CD4-positive, CD25-positive, alpha-beta regulatory T cell (primary cell): ENCODE measurements around the gene ACYP2. TPM values are rescaled to one million over a fixed set of nuclear protein-coding genes. Genes with fewer than 3 reads are reported as not detected.
A peak's percentile ranks its signal among the peaks of the same experiment; 100 is the strongest.

ENCODE experiments used
- ATAC-seq, 2 donors: fragments of 150-1000 bp; cut with Tn5 transposase; one replicate each; pipeline ENCODE4 v1.10.0; 2021; ENCODE audit warnings: low read depth in 2 of 2, moderate number of reproducible peaks in 2 of 2, moderate library complexity in 1 of 2
- DNase-seq, 3 donors: peaks; one replicate each; pipeline versions ENCODE4 v3.0.0 to v3.0.0-alpha.2; 2012 to 2022; ENCODE audit warnings: mixed read lengths in 1 of 3
- H3K27ac ChIP-seq: one replicate; pipeline ENCODE4 v1.7.0; 2013; ENCODE audit warnings: mild to moderate bottlenecking, low read length; ENCODE audit not compliant: insufficient read depth, poor library complexity, severe bottlenecking
- H3K27me3 ChIP-seq: one replicate; pipeline ENCODE4 v1.7.0; 2013; ENCODE audit warnings: low read length; ENCODE audit not compliant: control insufficient read depth, insufficient read depth
- H3K36me3 ChIP-seq: one replicate; pipeline ENCODE4 v1.7.0; 2013; ENCODE audit warnings: mild to moderate bottlenecking, low read length, moderate library complexity; ENCODE audit not compliant: control insufficient read depth, insufficient read depth
- H3K4me1 ChIP-seq: 2 replicates; pipeline ENCODE4 v1.7.0; 2013; ENCODE audit warnings: mild to moderate bottlenecking, low read length; ENCODE audit not compliant: insufficient read depth, control insufficient read depth, poor library complexity, severe bottlenecking
- H3K4me3 ChIP-seq: one replicate; pipeline ENCODE4 v1.7.0; 2013; ENCODE audit warnings: low read depth, mild to moderate bottlenecking, low read length, moderate library complexity
- H3K9me3 ChIP-seq, 2 experiments: 1 replicate in 1 of 2; 2 replicates in 1 of 2; pipeline ENCODE4 v1.7.0; 2013; ENCODE audit warnings: low read length in 2 of 2, mild to moderate bottlenecking in 1 of 2, moderate library complexity in 1 of 2; ENCODE audit not compliant: control insufficient read depth in 2 of 2
- H3K27ac Mint-ChIP-seq, 3 donors: one replicate each; pipeline ENCODE4 v1.8.0; 2020 to 2022; ENCODE audit warnings: mild to moderate bottlenecking in 3 of 3, mixed read lengths in 3 of 3, moderate library complexity in 2 of 3
- H3K27me3 Mint-ChIP-seq: one replicate; pipeline ENCODE4 v1.8.0; 2022; ENCODE audit warnings: mild to moderate bottlenecking, mixed read lengths
- H3K36me3 Mint-ChIP-seq: one replicate; pipeline ENCODE4 v1.8.0; 2020; ENCODE audit warnings: mixed read lengths
- H3K4me1 Mint-ChIP-seq, 4 donors: one replicate each; pipeline ENCODE4 v1.8.0; 2020 to 2022; ENCODE audit warnings: mixed read lengths in 4 of 4, mild to moderate bottlenecking in 1 of 4
- H3K4me3 Mint-ChIP-seq, 4 donors: one replicate each; pipeline ENCODE4 v1.8.0; 2020 to 2022; ENCODE audit warnings: mild to moderate bottlenecking in 4 of 4, mixed read lengths in 4 of 4, moderate library complexity in 3 of 4
- H3K9me3 Mint-ChIP-seq, 7 donors: one replicate each; pipeline ENCODE4 v1.8.0; 2020 to 2022; ENCODE audit warnings: mixed read lengths in 7 of 7, mild to moderate bottlenecking in 3 of 7, moderate library complexity in 2 of 7
- polyA plus RNA-seq, 4 donors: library from polyadenylated mRNA; unstranded; fragments of 300-500 nt; fragmentation: Illumina TruSeq; gene quantifications; one replicate each; pipeline ENCODE4 v1.2.3, GENCODE V29; 2021
- total RNA-seq: library from RNA; stranded (reverse); gene quantifications from one replicate; pipeline ENCODE4 v1.2.3, GENCODE V29; 2022

ACYP2 gene
- total and polyA plus RNA-seq, 5 donors from 2014 or later, result 10.6 to 17.3 (median 13.3) TPM

DNA sequence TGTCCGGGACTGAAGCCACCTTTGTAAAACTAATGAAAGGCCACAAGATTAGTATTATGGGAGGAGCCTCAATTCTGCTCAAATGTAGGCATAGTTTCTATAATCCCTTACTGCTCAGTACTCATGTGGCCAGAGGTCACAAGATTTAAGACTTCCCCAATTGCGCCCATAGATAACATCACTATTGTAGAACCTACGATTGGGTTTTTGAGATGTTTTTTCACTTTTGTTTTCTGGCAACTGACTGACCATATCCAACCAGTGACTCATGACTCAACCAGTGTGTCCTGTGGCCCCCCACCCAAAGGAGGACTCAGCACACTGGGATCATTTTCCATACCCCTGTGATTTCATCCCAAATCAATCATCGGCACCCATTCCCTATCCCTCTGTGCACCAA lies 155.8 kb downstream of the ACYP2 start:
- peaks cover 0 to 3% (median 0%) of the 10 kb centered on the region in 7 donors for H3K9me3 Mint-ChIP-seq
- H3K36me3 Mint-ChIP-seq, result peaks cover 13% of the 10 kb centered on the region
- Histone ChIP-seq H3K4me1 (no peaks in the 10 kb centered on the region), H3K27me3 (no peaks in the 10 kb centered on the region), H3K27ac (no peak overlapping the region), H3K9me3 (no peaks in the 10 kb centered on the region), H3K4me3 (no peak overlapping the region), H3K36me3 (no peaks in the 10 kb centered on the region)
- H3K27me3 Mint-ChIP-seq, result no peaks in the 10 kb centered on the region
- no peak overlapping the region for H3K27ac Mint-ChIP-seq
- H3K4me1 Mint-ChIP-seq, result peaks cover 0 to 13% (median 3%) of the 10 kb centered on the region in 4 donors
- H3K4me3 Mint-ChIP-seq, result peak overlapping the region in 1 of 4 donors; percentile 21
- no peak for ATAC-seq
- DNase-seq, result no peak

DNA sequence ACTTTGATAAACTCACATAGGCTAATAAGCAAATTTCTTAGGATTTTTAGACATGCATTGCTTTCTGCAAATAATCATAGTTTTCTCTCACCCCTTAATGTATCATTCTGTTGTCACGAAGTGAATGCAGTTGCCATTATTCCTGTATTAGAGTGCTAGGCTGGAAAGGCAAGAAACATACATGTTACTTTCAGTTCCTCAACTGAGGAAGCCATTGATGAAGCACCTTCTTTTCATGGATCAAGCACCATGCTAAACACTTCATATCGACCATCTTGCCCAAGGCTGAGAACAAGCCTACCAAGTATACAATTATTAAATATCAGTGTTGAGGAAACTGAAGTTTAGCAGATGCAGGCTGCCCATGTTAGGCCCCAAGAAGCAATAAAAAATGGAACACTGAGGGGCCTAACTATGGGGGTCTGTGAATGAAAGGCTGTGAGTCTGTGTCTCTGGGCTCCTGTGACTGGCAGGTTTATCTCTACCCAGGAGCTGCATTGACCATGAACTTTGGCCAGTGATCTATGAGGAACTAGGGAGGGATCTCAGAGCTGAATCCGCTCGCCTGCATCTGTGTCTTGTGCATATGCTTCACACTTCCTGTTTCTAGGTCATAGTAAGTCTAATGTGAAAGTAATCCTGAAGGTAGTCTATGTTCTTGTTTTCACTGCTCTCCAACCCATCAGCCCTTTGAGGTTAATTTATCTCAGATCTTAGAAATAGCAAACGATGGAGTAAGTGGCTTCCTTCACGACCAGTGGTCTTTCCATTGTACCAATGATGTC lies 156.6 kb downstream of the ACYP2 start:
- Mint-ChIP-seq H3K36me3 (peaks cover 13% of the 10 kb centered on the region), H3K4me1 (peaks cover 0 to 13% (median 3%) of the 10 kb centered on the region in 4 donors), H3K27ac (no peak overlapping the region), H3K9me3 (peaks cover 0 to 3% (median 0%) of the 10 kb centered on the region in 7 donors), H3K27me3 (no peaks in the 10 kb centered on the region), H3K4me3 (peak overlapping the region in 1 of 4 donors; percentile 21)
- H3K27ac ChIP-seq, result no peak overlapping the region
- H3K4me3 ChIP-seq, result no peak overlapping the region
- H3K36me3 ChIP-seq, result no peaks in the 10 kb centered on the region
- no peaks in the 10 kb centered on the region for H3K27me3 ChIP-seq
- DNase-seq (peak in 1 of 3 donors; percentile 44), ATAC-seq (peak in 1 of 2 donors; percentile 60)
- H3K4me1 ChIP-seq, result no peaks in the 10 kb centered on the region
- no peaks in the 10 kb centered on the region for H3K9me3 ChIP-seq

DNA sequence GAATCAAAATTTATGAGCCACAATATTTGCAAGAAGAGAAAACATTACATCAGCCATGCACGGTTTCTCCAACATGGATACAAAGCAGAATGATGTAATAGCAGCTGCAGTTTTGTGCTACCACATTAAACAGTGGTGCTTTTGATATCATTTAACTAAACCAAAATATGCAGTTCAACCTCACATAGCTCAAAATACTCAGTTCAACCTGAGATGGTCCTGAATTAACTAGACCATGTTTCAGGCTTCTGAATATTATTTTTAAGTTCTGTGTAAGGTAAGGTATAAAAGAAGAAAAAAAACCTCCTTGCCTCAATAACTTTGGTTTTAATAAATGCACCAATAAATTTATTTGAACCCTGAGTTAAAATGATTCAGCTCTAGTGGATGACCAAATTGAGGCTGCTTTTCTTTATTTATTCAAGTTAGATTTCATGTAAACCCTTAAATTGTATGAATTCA lies 159.4 kb downstream of the ACYP2 start:
- no peak for DNase-seq
- Mint-ChIP-seq H3K27ac (no peak overlapping the region), H3K9me3 (peaks cover 0 to 3% (median 0%) of the 10 kb centered on the region in 7 donors), H3K36me3 (peaks cover 13% of the 10 kb centered on the region), H3K4me1 (peaks cover 0 to 13% (median 3%) of the 10 kb centered on the region in 4 donors), H3K27me3 (no peaks in the 10 kb centered on the region), H3K4me3 (no peak overlapping the region)
- H3K4me3 ChIP-seq, result no peak overlapping the region
- H3K27me3 ChIP-seq, result no peaks in the 10 kb centered on the region
- no peaks in the 10 kb centered on the region for H3K36me3 ChIP-seq
- H3K27ac ChIP-seq, result no peak overlapping the region
- H3K4me1 ChIP-seq, result no peaks in the 10 kb centered on the region
- ATAC-seq, result no peak
- H3K9me3 ChIP-seq, result no peaks in the 10 kb centered on the region

DNA sequence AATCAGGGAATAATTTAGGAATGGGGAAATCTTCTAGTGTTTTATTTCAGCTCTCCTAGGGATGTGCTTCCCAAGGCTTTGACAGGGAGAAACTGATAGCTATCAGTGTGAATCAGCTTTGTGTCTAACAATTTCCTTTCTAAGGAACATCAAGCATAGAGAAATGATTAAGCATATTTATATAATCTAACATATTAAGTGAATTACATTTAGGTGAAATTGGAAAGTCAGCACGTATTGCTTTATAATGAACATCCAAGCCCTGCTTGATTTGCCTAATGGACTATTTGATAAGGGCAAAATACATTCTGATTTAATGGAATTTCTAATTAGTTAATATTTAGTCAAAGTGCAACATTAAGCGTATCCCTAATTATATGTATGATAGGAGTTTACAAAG lies 160.1 kb downstream of the ACYP2 start:
- Histone ChIP-seq H3K9me3 (no peaks in the 10 kb centered on the region), H3K27me3 (no peaks in the 10 kb centered on the region), H3K27ac (no peak overlapping the region), H3K36me3 (no peaks in the 10 kb centered on the region), H3K4me1 (no peaks in the 10 kb centered on the region), H3K4me3 (no peak overlapping the region)
- Mint-ChIP-seq H3K27me3 (no peaks in the 10 kb centered on the region), H3K4me3 (no peak overlapping the region), H3K4me1 (peaks cover 0 to 15% (median 3%) of the 10 kb centered on the region in 4 donors), H3K27ac (no peak overlapping the region), H3K36me3 (peaks cover 13% of the 10 kb centered on the region), H3K9me3 (peaks cover 0 to 3% (median 0%) of the 10 kb centered on the region in 7 donors)
- DNase-seq (no peak), ATAC-seq (no peak)

DNA sequence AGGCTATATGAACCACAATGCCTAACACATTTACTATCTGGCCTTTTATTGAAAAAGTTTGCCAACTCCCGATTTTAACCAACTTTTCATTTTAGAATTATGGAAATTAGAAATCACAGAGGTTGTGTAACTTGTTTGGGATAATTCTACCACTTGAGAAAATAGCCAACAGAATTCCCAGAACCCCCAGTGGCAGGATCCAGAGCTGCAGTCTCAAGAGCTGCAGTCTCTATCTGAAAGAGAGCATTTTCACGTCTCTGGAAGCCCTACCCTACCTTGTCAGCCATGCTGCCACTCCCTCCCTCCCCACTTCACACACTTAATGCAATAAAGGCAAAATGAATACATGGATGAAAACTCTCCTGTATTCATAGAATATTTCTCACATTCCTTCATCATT lies 164.0 kb downstream of the ACYP2 start:
- Mint-ChIP-seq H3K27me3 (no peaks in the 10 kb centered on the region), H3K27ac (no peak overlapping the region)

DNA sequence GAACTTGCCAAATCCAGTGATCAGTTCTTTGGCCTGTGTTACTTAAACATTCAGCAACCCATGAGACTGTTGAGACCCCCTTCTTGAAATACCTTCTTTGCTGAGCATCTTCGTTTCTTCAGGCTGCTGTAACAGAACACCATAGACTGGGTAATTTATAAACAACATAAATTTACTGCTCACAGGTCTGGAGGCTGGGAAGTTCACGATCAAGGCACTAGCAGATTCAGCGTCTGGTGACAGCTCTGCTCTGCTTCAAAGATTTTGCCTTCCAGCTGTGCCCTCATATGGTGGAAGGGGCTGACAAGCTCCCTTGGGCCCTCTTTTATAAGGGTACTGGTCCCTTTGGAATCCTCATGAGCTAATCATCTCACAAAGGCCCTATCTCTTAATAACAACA lies 169.4 kb downstream of the ACYP2 start:
- peaks cover 0 to 4% (median 0%) of the 10 kb centered on the region in 7 donors for H3K9me3 Mint-ChIP-seq
- no peaks in the 10 kb centered on the region for H3K9me3 ChIP-seq
- H3K4me1 ChIP-seq, result no peaks in the 10 kb centered on the region
- no peak overlapping the region for H3K27ac Mint-ChIP-seq
- ATAC-seq (no peak), DNase-seq (no peak)
- no peak overlapping the region for H3K27ac ChIP-seq
- H3K36me3 ChIP-seq, result no peaks in the 10 kb centered on the region
- H3K27me3 ChIP-seq, result no peaks in the 10 kb centered on the region
- H3K27me3 Mint-ChIP-seq, result no peaks in the 10 kb centered on the region
- H3K4me3 ChIP-seq, result no peak overlapping the region
- no peak overlapping the region for H3K4me3 Mint-ChIP-seq
- H3K36me3 Mint-ChIP-seq, result peaks cover 14% of the 10 kb centered on the region
- peaks cover 0 to 5% (median 5%) of the 10 kb centered on the region in 4 donors for H3K4me1 Mint-ChIP-seq

More for the DNA sequence above, 164.0 kb downstream of the ACYP2 start:
- H3K4me1 ChIP-seq, result no peaks in the 10 kb centered on the region
- no peaks in the 10 kb centered on the region for H3K36me3 ChIP-seq
- no peak for DNase-seq
- no peak overlapping the region for H3K27ac ChIP-seq
- H3K9me3 ChIP-seq, result no peaks in the 10 kb centered on the region
- H3K36me3 Mint-ChIP-seq, result peaks cover 3% of the 10 kb centered on the region
- peaks cover 0 to 2% (median 0%) of the 10 kb centered on the region in 7 donors for H3K9me3 Mint-ChIP-seq
- H3K4me3 Mint-ChIP-seq, result no peak overlapping the region
- peaks cover 0 to 5% (median 5%) of the 10 kb centered on the region in 4 donors for H3K4me1 Mint-ChIP-seq
- ATAC-seq, result no peak
- no peaks in the 10 kb centered on the region for H3K27me3 ChIP-seq
- no peak overlapping the region for H3K4me3 ChIP-seq

DNA sequence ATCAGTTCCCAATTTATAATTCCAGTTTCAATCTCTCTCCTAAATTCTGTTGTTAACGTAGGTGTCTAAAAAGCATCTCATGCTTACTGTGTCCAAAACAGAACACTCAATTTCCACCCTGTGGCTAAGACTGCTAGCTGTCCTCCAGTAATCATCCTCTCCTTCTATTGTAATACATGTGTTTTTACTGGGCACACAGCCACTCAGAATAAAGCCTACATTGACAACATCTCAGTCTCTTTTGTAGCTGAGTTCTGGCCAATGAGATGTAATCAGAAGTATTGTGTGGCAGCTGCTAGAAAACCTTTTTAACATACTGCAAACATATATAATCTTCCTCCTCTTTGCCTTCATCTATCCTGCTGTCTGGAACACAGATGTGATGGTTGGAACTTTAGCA lies 170.0 kb downstream of the ACYP2 start:
- Mint-ChIP-seq H3K9me3 (peaks cover 0 to 4% (median 0%) of the 10 kb centered on the region in 7 donors), H3K27ac (no peak overlapping the region), H3K27me3 (no peaks in the 10 kb centered on the region), H3K4me1 (peaks cover 0 to 5% (median 4%) of the 10 kb centered on the region in 4 donors), H3K36me3 (peaks cover 14% of the 10 kb centered on the region), H3K4me3 (no peak overlapping the region)
- DNase-seq, result no peak
- Histone ChIP-seq H3K36me3 (no peaks in the 10 kb centered on the region), H3K9me3 (no peaks in the 10 kb centered on the region), H3K4me1 (no peaks in the 10 kb centered on the region), H3K4me3 (no peak overlapping the region), H3K27ac (no peak overlapping the region), H3K27me3 (no peaks in the 10 kb centered on the region)
- no peak for ATAC-seq

DNA sequence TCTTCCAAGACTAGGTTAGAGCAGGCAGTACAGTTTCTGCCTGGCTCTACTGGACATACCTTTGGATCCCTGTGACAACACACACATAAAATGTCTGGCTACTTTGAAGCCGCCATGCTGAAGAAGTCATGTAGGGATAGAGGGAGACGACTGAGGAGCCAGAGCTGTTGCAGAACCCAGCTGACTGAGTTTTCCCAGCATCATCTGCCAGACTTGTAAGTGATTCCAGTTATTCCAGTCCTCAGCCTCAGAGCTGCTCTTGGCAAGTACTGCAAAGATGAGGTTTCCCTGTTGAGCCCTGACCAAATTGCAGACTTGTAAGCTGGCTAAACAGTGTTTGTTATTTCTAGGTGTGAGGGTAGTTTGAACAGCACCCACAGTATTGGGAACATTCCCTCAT lies 172.1 kb downstream of the ACYP2 start:
- H3K27ac Mint-ChIP-seq, result no peak overlapping the region
- no peaks in the 10 kb centered on the region for H3K9me3 ChIP-seq
- no peaks in the 10 kb centered on the region for H3K36me3 ChIP-seq
- peaks cover 0 to 4% (median 0%) of the 10 kb centered on the region in 7 donors for H3K9me3 Mint-ChIP-seq
- no peak overlapping the region for H3K4me3 Mint-ChIP-seq
- no peak overlapping the region for H3K4me3 ChIP-seq
- no peak overlapping the region for H3K27ac ChIP-seq
- H3K4me1 ChIP-seq, result no peaks in the 10 kb centered on the region
- H3K27me3 ChIP-seq, result no peaks in the 10 kb centered on the region
- H3K4me1 Mint-ChIP-seq, result peaks cover 0 to 2% (median under 1%) of the 10 kb centered on the region in 4 donors
- ATAC-seq (no peak), DNase-seq (no peak)
- no peaks in the 10 kb centered on the region for H3K27me3 Mint-ChIP-seq
- peaks cover 18% of the 10 kb centered on the region for H3K36me3 Mint-ChIP-seq
